ENCODE results near the gene XPO6.
"Not testable (repeated sequence)": the region's sequence is repeated elsewhere in the genome, so short reads cannot be mapped to it uniquely, and the experiment has no call there.

The XPO6 gene

DNA sequence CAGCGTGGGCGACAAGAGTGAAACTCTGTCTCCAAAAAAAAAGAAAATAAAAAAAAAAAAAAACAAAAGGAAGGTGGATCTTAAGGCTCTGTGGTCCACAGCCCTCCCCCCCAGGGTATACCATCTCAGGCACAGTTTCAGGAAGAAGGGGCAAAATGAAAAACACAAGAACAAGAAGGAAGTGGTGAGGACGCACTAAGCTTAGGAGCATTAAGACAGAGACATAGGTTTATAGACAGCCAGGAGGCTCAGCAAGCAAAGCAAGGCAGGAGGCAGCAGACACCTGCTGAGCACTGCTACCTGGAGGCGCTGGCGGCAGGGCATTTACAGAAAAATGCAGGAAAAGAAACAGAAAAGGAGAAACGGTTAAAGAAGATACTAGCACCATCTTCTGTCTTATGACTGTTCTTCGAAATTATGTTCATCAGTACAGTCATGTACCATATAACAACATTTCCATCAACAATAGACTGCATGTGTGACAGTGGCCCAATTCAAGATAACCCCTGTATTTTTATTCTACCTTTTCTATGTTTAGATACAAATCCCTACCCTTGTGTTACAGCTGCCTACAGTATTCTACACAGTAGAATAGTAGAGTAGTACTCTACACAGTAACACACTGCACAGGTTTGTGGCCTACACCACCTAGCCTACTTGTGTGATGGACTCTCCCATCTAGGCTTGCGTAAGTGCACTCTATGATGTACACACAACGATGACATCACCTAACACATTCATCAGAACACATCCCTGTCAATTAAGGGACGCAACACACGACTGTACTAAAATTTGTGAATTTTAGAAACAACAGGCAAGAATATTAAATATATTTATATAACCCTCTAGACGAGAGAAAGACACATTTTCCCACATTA is 62.5 kb downstream of the XPO6 start:
- no peak for DNase-seq (ENCODE audit: low read depth)

DNA sequence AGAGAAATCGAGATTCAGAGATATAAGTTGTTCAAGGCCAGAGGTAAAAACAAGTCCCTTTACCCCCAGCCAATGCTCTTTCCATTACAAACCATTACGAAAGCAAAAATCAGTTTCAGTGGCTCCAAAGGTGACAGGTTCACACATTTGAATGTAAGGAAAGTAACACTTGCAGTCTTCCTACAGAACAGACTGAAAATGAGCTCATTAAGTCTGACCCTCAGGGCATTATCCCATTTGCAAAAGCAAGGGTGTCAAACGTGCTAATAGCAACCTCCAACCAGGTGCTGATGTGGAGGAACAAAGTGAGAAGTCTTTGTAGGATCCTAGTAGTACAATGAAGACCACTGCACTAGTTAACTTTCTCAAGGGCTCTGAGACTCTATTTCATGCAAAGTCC is 65.2 kb downstream of the XPO6 start:
- no peak for DNase-seq (ENCODE audit: low read depth)

DNA sequence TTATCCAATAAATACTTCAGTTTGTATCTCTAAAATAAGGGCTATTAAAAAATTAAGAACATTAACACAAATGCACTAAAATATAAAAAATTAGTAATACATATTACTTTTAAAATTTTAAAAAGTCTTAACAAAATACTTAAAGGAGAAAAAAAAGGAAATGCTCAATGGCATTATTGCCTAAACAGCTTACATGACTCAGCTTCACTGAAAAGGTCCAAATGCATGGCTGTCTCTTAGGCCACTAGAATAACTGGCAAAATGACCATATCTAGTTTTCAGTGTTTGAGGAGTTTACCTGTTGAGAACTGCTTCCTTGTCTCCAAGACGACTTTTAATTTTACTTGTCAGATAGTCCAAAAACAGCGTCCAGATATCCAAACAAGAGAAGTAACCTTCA is 66.0 kb downstream of the XPO6 start:
- DNase-seq (ENCODE audit: low read depth), result no peak

DNA sequence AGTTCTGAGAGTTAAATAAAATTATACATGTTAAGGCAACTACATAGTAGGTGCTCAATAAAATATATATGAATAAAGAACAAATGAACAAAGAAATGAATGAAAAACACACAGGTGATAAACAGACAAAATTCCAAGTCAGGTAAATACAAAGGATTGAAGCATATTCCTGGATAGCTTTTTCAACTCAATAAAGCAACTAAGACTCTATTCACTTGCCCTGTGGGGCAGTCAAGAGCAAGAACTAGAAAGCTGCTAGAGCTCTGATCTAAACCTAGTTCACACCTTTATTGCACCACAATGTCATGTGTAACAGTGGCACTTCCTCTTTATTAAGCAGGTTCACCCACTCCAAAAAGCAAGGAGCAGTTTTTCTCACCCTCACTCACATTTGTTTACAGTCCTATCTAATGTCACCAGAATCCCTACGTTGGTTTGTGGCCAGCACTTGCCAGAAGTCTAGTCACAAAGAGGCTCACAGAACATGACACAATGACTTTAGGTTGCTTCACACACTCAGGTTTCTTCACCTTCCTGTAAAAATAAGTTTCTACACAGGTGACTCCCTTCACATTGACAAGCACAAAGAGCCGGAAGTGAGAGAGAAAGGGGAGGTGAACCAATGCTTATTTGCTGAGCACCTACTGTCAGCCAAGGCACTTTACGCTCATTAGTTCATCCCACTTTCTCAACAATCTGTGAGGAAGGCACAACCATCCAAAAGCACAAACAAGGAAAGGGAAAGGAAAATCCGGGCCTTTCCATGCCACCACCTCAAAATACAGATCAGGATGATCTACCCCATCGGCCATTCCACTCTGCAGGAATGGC is 70.8 kb downstream of the XPO6 start:
- no peak for DNase-seq (ENCODE audit: low read depth)

DNA sequence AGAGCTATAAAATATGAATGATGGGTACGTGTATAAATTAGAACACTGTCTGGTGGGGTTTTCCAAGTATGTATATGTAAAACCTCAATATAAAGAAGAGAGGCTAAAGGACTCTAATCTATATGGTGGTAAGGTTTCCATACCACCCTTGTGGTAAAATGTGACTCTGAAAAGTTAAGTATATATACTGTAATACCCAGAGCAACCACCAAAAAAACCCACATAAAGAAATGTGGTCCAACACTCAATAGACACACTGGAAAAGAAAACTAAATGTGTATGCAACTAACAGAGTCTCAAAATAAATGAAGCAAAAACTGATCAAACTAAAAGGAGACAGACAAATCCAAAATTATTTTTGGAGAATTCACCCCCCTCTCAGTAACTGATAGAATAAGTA is 72.2 kb downstream of the XPO6 start:
- no peak for DNase-seq (ENCODE audit: low read depth)

DNA sequence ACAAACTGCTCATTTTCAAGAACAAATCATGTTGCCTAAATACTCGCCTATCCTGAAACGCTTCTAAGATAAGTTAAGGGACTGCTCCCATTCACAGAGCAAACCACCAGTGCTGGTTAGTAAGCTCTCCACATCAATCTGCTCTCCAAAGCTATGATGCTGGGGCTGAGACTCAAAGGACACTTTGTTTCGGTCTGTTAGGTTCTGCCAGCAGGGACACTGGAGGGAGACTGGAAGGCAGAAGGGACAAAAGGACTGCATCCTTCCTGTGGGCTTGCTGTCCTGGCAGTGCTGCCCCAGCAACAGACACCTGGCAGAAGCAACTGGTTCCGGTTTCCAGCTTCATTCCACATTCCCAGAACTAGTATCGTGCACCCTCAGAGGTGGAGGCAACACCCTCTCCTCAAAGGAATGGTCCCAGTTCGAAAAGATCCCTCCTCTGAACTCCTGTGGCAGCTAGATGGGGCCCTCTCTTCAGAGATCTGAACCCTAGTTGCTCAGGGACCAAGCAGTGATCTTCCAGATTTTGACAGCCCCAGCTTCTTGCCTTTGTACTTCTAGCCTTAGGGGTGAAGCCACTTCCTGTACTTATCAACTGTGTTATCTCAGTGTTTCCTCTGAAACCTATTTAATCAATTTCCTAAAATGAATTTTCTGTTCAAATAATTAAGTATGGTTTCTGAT is 74.9 kb downstream of the XPO6 start:
- DNase-seq (ENCODE audit: low read depth), result no peak

DNA sequence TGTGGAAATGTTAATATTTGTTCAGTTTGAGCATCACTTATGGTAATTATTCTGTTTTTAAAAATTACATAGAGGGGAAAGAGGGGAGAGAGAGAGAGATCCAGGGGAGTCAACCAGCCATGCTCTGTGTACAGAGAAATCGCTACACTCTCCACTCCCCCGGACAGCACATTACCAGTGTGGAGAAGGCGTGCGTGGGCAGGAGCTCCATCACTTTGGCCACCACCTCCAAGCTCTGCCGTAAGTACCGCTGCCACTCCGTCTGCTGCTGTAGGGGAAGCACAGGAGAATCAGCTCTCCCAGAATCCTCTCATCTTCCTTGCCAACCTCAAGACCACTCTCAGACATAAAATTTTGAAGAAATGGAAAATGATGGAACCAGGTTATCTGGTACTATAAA is 78.1 kb downstream of the XPO6 start:
- DNase-seq (ENCODE audit: low read depth), result peak; percentile 29

DNA sequence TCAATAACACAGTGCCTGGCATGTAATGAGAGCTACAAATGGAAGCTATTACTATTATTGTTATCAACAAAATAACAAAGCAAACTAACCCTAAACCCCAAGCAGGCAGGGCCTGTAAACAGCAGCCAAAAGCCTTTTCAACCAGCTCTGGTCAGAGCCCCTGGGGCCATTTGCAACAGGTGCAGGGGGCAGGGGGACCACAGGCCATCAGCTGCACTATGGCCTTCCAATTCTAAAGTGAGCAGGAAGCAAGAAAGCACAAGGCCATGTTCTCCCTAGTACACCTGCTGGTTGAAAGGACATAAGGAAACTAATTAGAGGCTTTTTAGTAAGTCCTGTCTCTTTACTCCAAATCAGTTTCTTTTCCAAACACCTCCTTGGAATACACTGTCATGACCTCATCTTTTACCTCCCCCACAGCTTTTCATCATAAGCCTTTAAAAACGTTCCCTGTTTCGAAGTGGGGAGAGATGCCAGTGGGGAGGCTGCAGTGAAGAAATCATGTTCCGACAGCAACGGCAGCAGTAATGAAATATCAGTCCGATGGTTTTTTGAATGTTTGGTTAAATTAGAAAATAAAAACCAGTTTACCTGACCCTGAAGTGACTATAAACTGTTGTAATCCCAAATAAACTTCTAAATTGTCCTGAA is 79.9 kb downstream of the XPO6 start:
- DNase-seq (ENCODE audit: low read depth), result peak; percentile 75

DNA sequence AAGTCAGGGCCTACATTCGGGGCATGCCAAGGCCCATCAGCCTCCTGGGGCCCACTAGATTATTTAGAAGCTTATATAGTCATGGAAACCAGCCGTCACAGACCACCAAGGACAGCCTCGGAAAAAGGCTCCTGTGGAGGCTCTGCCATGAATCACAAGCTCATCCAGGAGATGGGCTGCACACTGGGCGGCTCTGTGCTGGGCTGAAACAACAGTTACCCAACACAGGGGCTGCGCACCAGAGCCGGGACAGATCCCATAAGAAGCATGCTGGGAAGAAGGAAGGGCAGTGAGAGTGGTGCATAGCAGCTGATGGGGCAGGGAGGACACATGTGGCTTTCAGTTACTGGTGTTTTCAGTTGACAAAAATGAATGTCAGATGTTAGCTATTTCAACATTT is 80.6 kb downstream of the XPO6 start:
- peak; percentile 40 for DNase-seq (ENCODE audit: low read depth)

DNA sequence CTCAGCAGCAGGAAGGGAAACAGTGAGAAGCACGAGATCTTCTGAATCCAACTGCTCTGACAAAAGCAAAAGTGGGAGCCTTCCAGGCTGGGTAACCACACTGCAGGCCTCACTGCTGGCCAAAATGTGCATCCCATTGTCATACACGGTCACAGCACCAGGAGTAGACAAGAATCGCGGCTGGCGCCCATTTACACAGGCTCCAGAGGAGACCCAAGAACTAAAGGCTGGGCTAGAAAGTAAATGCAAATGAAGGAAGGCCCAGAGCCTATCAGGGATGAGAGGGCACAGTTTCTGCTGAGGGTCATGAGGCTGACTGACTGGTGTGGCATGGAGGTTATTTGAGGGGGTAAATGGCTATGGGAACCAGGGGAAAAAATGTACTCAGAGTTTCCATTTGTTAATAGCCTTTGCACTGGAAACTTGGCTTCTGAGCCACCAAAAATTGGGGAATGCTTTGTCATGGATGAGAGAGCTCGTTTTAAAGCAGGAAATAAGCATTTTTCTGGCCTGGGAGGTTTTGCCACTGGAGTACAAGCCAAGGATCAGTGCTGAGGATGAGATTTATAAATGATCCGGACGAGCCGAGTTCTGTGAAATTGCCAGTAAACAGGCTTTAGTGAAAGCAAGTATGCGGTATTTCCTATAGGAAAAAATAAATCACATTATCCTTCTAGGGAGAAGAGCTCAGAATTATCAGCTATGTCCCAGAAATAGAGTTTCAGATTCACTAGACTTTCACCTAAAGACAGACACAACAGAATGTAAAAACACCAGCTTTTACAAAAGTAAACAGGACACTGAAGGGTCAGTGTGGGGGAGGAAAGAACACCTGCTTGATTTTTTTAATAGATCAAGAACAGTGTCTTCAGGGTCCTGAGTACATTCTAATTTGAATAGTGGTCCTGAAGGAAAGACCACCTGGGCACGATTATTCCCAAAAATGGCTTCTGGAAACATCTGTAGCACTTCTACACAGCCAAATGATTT is 81.4 kb downstream of the XPO6 start:
- DNase-seq (ENCODE audit: low read depth), result no peak

DNA sequence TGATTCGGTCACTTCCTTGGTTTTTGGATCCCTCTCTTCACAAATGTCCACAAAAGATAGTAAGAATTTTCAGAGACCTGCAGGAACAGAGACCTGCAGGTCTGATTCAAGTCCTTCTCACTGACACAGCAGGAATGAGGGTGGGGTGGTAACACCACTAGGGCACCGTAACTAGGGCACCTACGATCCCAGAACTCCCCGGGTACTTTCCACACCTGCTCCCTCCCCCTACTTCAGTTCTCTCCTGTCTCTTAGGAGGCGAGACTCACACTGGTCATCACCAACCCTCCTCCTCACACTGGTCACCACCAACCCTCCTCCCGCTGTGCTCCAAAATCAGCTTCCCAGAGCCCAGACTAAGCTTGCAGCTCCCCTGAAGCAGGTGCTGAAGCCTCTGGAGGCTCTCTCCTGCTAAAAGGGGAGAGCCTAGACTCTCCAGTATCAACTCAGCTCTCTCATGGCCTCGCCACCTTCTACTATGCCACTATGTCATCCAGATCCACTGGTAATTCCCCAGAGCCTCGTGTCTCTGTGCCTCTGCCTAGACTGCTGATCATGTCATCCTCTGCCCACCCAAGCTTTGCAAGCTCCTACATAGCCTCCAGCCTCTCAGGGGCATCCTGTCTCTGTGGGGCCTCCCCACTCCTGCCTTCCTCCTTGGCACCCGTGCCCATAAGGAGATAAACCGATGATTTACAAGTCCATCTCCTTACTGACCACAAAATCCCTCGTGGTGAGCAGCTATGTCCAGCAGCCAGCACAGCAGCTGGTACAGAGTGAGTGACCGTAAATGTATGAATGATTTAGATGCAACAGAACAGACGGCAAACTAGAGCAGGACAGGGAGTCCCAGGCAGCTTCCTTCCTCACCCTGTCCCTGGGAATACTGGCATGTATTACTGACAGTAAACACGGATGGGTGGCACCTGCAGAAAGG is 84.8 kb downstream of the XPO6 start:
- DNase-seq (ENCODE audit: low read depth), result peak; percentile 64

DNA sequence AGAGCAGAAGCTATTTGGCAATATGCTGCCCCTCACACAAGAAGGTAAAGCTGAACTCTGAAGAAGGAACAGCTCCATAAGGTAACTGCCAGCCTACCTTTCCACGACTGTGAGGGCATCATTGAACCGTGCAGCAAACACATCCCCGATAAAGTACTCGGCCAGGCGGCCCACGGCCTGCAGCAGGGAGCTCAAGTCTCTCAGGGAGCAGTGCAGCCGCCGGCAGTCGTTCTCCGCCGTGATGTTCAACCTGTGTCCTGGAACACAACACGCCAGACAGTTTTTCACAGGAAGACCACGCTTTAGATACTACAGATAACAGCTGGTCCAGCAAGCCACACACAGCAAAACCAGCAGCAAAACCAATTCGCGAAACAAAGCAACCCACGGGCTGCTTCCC is 86.2 kb downstream of the XPO6 start:
- no peak for DNase-seq (ENCODE audit: low read depth)

DNA sequence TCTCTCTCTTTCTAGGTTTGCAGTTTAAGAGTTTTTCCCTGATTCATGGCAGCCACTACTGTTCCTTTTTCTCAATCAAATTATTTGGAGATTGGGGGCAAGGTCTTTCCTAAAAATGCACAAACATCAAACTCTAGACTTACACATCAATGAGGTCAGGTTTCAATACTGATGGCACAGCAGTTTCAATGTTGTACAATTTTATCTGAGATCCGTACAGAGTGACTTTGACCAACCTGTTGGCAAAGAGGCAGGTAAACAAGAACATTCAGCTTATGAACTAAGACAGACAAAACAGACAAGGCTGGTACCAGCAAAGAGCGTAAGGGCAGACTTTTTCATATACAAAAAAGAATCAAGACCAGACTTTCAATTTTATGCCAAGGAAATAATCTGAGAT is 90.2 kb downstream of the XPO6 start:
- DNase-seq (ENCODE audit: low read depth), result no peak

DNA sequence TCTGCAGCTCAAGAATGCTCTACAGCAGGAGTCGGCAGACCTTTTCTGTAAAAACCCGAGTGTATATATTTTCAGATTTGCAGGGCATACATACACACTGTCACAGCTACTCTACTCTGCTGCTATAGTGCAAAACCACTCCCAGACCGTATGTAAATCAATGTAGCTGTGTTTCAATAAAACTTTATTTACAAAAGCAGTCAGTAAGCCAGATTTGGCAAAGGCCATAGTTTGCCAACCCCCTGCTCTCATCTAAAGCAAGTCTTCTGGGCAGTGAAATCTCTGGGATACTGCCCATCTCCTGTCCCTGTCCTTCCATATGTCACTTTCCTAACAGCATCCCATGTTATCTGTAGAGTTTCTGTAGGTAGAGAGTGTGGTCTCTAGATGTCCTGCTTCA is 91.0 kb downstream of the XPO6 start:
- DNase-seq (ENCODE audit: low read depth), result no peak

DNA sequence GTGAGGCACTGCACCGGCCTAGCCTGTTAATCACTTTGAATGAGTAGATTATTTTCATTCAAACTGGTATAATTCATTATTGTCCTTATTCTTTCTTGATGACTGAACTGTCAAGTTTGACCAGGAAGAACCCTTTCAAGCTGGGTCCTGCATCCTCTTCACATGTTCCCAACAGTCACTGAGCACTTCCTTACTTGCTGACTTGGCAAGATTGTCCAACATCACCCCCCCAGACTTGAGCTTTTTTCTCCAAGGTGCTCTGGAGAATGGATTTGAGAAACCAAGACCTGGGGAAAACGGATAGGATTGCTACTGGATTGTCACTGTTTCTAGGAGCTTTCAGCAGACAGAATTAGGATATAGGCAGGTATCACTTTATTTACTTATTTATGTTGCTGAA is 93.1 kb downstream of the XPO6 start:
- DNase-seq (ENCODE audit: low read depth), result no peak

DNA sequence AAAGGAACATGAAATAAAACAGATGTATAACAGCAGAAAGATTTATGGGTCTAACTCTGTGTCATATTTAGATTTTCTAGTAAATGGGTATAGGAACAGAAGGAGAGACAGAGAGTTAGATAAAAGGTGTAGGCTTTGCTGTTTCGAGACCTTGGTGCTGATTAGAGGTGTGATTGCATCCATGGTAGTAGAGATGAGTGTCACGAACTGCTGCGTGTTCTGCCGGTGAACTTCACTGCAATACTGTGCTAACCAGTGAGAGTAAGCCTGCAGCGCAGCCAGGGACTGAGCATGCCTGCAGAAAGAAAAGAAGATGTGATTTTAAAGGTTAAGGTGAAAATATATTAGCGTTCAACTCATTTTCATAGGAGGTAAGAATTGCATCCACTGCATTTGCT is 94.6 kb downstream of the XPO6 start:
- no peak for DNase-seq (ENCODE audit: low read depth)

DNA sequence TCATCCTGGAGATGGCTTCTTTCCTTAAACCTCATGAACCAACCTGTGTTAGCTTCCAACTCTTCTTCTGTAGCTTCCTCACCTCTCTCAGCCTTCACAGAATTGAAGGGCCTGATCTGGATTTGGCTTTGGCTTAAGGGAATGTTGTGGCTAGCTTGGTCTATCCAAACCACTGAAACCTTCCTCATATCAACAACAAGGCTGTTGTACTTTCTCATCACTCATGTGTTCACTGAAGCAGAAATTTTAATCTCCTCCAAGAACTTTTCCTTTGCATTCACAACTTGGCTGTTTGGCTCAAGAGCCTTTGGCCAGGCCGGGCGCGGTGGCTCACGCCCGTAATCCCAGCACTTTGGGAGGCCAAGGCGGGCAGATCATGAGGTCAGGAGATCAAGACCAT is 95.9 kb downstream of the XPO6 start:
- DNase-seq (ENCODE audit: low read depth), result not testable (repeated sequence)

DNA sequence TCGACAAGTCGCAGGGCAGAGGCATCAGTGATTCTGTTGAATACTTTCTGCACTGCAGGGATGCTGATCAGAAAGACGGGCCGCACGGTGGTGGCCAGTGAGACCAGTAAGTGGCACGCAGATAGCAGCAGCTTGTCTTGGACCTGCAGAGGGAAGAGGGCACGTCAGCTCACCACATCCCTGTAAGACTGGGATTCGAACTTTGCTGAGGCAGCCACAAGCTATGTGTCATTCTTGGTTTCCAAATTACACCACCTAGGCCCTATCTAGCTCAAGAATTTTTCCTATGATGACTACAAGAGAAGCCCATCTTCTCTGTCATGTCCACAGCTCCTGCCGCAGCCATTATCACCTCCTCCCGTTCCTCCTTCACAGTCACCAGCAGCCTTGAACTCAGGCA is 98.9 kb downstream of the XPO6 start:
- no peak for DNase-seq (ENCODE audit: low read depth)

DNA sequence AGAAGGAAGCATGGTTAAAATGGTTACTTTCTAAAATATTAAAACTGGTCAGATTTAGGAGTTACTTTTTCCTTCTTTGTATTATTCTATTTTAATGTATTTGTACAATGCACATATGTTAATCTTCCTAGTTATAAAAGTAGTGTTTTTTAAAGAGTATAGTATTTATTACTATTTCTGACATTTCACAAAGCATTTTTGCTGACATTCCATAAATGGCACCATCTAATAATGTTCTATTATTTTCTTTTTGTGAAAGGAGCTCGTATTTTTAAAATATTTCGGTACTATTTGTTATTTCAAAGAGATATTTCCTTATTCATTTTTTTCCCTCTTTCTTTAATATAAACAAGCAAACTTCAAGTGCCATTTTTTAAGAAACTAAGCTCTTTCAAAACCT is 100.8 kb downstream of the XPO6 start:
- DNase-seq (ENCODE audit: low read depth), result no peak

DNA sequence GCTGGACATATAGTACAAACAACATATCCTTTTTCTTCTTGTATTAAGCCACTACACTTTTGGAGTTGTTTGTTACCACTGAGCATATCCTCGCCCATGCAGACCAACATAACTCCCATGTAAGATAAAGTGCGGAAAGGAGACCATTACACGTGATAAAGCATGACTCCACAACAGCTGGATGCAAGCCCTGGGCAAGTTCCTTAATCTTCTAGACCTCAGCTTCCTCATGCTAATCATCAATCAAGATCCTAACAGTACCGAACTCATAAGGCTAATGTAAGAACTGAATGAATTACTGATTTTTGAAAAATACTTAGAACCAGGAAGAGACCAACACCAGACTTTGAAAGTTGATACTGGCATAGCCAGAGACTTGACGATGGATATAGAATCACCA is 101.3 kb downstream of the XPO6 start:
- DNase-seq (ENCODE audit: low read depth), result peak; percentile 82
